A549 (cell line): ENCODE measurements around the gene SMIM45.

Experiments used
- ATAC-seq, 2 experiments: fragments of 200-7000 bp in 1 of 2; fragments of >200 bp in 1 of 2; cut with Nextera tagmentation in 1 of 2; cut with Tn5 transposase in 1 of 2; 3 replicates each; pipeline versions ENCODE4 v1.8.0 to v1.9.1; 2018 to 2020; ENCODE audit warnings: mild to moderate bottlenecking in 1 of 2, moderate library complexity in 1 of 2
- CTCF ChIA-PET: fragments of 300-600 bp; sonication (Branson Sonifier 250); formaldehyde crosslinking; extraction: SDS; loops from one replicate; lab custom pipeline; 2021; ENCODE audit warnings: antibody characterized with exemption, inconsistent platforms; lab: Yijun Ruan, JAX
- POLR2A ChIA-PET: fragments of 350-600 bp; formaldehyde crosslinking; extraction: SDS; loops from one replicate; lab custom pipeline; 2021; ENCODE audit warnings: antibody characterized with exemption, inconsistent platforms; lab: Yijun Ruan, JAX
- DNase-seq, 2 experiments: peaks; one replicate each; pipeline versions ENCODE4 v3.0.0 to v3.0.0-alpha.2; 2011 to 2016; ENCODE audit warnings: low read depth in 1 of 2, low spot score in 1 of 2
- FAIRE-seq: peaks from 2 replicates; lab custom pipeline; 2011; peaks lifted over from hg19 to GRCh38; lab: Jason Lieb, UNC
- H3K27ac ChIP-seq, 2 experiments: fragments of >200 bp; sonication (Bioruptor Twin); formaldehyde crosslinking; 3 replicates each; pipeline ENCODE4 v1.5.1; 2016 to 2017
- H3K4me1 ChIP-seq: fragments of >200 bp; sonication (Bioruptor Twin); formaldehyde crosslinking; 3 replicates; pipeline ENCODE4 v1.6.1; 2016
- H3K4me2 ChIP-seq: fragments of >200 bp; sonication (Bioruptor Twin); formaldehyde crosslinking; 3 replicates; pipeline ENCODE4 v1.6.1; 2016
- H3K4me3 ChIP-seq: fragments of >200 bp; sonication (Bioruptor Twin); formaldehyde crosslinking; 3 replicates; pipeline ENCODE4 v1.5.1; 2016
- H3K9me3 ChIP-seq: fragments of >200 bp; sonication (Bioruptor Twin); formaldehyde crosslinking; 3 replicates; pipeline ENCODE4 v1.6.1; 2016
- BCL3 ChIP-seq: fragments of >200 bp; sonication (Bioruptor Twin); formaldehyde crosslinking; IDR thresholded peaks from 3 replicates; pipeline ENCODE4 v1.6.1; 2016
- CBX8 ChIP-seq: fragments of 200-600 bp; sonication (generic); IDR thresholded peaks from 2 replicates; pipeline ENCODE4 v1.6.1; 2016
- CEBPB ChIP-seq, 2 experiments: fragments of >200 bp in 1 of 2; sonication (Bioruptor Twin) in 1 of 2; formaldehyde crosslinking in 1 of 2; IDR thresholded peaks; 2 replicates each; pipeline ENCODE4 v1.6.1; 2012 to 2016
- EHF ChIP-seq: fragments of 250-450 bp; sonication (Bioruptor Pico); IDR thresholded peaks from 2 replicates; pipeline ENCODE4 v1.5.0; 2020; ENCODE audit warnings: mild to moderate bottlenecking
- EHMT2 ChIP-seq: fragments of 200-600 bp; sonication (generic); IDR thresholded peaks from 2 replicates; pipeline ENCODE4 v1.6.1; 2016; ENCODE audit warnings: antibody characterized with exemption, low read depth, mild to moderate bottlenecking, moderate library complexity
- ELK1 ChIP-seq: fragments of 150-350 bp; IDR thresholded peaks from 2 replicates; pipeline ENCODE4 v1.6.1; 2014; ENCODE audit warnings: low read depth, mild to moderate bottlenecking, low read length
- EP300 ChIP-seq, 2 experiments: fragments of >200 bp; sonication (Bioruptor Twin); formaldehyde crosslinking; IDR thresholded peaks; 2 replicates in 1 of 2; 3 replicates in 1 of 2; pipeline ENCODE4 v1.6.1; 2016 to 2017
- ESRRA ChIP-seq: fragments of 150-350 bp; IDR thresholded peaks from 2 replicates; pipeline ENCODE4 v1.6.1; 2014; ENCODE audit warnings: mild to moderate bottlenecking, low read length, borderline replicate concordance
- FOSL2 ChIP-seq, 2 experiments: fragments of 450-650 bp in 1 of 2; fragments of >200 bp in 1 of 2; sonication (Bioruptor Twin) in 1 of 2; formaldehyde crosslinking; IDR thresholded peaks; 2 replicates each; pipeline versions ENCODE4 v1.5.0 to v1.6.1; 2016 to 2020; ENCODE audit warnings: mild to moderate bottlenecking in 1 of 2, moderate library complexity in 1 of 2
- FOXS1 ChIP-seq: fragments of 250-450 bp; sonication (Bioruptor Pico); IDR thresholded peaks from 2 replicates; pipeline ENCODE4 v1.5.0; 2020; ENCODE audit warnings: mild to moderate bottlenecking, moderate library complexity
- GATA3 ChIP-seq: IDR thresholded peaks from 2 replicates; pipeline ENCODE4 v1.6.1; 2012; ENCODE audit warnings: borderline replicate concordance
- HDAC2 ChIP-seq: fragments of 200-600 bp; sonication (generic); IDR thresholded peaks from 2 replicates; pipeline ENCODE4 v1.6.1; 2016
- HOXA7 ChIP-seq: fragments of 250-450 bp; sonication (Bioruptor Pico); IDR thresholded peaks from 2 replicates; pipeline ENCODE4 v1.5.0; 2020; ENCODE audit warnings: mild to moderate bottlenecking, moderate library complexity
- HOXB13 ChIP-seq: fragments of 250-450 bp; sonication (Bioruptor Pico); IDR thresholded peaks from 2 replicates; pipeline ENCODE4 v1.5.0; 2020; ENCODE audit warnings: low read depth, mild to moderate bottlenecking, moderate library complexity
- JUNB ChIP-seq: fragments of >200 bp; sonication (Bioruptor Twin); formaldehyde crosslinking; IDR thresholded peaks from 2 replicates; pipeline ENCODE4 v1.6.1; 2016
- KDM1A ChIP-seq: fragments of 200-600 bp; sonication (generic); IDR thresholded peaks from 2 replicates; pipeline ENCODE4 v1.6.1; 2016; ENCODE audit warnings: low read depth, mild to moderate bottlenecking
- MAX ChIP-seq: IDR thresholded peaks from 2 replicates; pipeline ENCODE4 v1.6.1; 2012
- NFE2L2 ChIP-seq: fragments of 150-350 bp; conservative IDR thresholded peaks from 2 replicates; pipeline ENCODE4 v1.6.1; 2014; ENCODE audit warnings: low read length
- NR3C1 ChIP-seq: fragments of >200 bp; sonication (Bioruptor Twin); formaldehyde crosslinking; IDR thresholded peaks from 3 replicates; pipeline ENCODE4 v1.6.1; 2017
- POLR2AphosphoS2 ChIP-seq: conservative IDR thresholded peaks from 2 replicates; pipeline ENCODE4 v1.6.1; 2012; ENCODE audit warnings: low read length, improper control_type of control experiment, inconsistent platforms
- RARB ChIP-seq: fragments of 250-450 bp; sonication (Bioruptor Pico); IDR thresholded peaks from 2 replicates; pipeline ENCODE4 v1.8.0; 2021; ENCODE audit warnings: mild to moderate bottlenecking, moderate library complexity
- RNF2 ChIP-seq: fragments of 200-600 bp; sonication (generic); IDR thresholded peaks from 2 replicates; pipeline ENCODE4 v1.6.1; 2016; ENCODE audit warnings: low read depth, mild to moderate bottlenecking, antibody characterized with exemption, moderate library complexity, borderline replicate concordance
- SMC3 ChIP-seq: fragments of >200 bp; sonication (Bioruptor Twin); formaldehyde crosslinking; IDR thresholded peaks from 3 replicates; pipeline ENCODE4 v1.6.1; 2018; ENCODE audit warnings: inconsistent platforms
- TFCP2L1 ChIP-seq: fragments of 250-450 bp; sonication (Bioruptor Pico); IDR thresholded peaks from 2 replicates; pipeline ENCODE4 v1.5.0; 2021; ENCODE audit warnings: mild to moderate bottlenecking
- ZC3H11A ChIP-seq: fragments of 450-650 bp; IDR thresholded peaks from 2 replicates; pipeline ENCODE4 v1.6.1; 2014; ENCODE audit warnings: antibody characterized with exemption, mild to moderate bottlenecking
- ZFP36 ChIP-seq: fragments of 450-650 bp; IDR thresholded peaks from 2 replicates; pipeline ENCODE4 v1.6.1; 2014; ENCODE audit warnings: borderline replicate concordance; ENCODE audit not compliant: partially characterized antibody
- WGBS: methylation state at CpG from one replicate; pipeline ENCODE4 v1.1.6; 2017; ENCODE audit errors: missing lambda C conversion rate; 5-methylcytosine and 5-hydroxymethylcytosine counted together
- TF ChIP-seq, protein P1 (sequence below): IDR thresholded peaks from 2 replicates; pipeline ENCODE4 v1.6.1; 2012
- TF ChIP-seq, protein P2 (sequence below): fragments of 450-650 bp; IDR thresholded peaks from 2 replicates; pipeline ENCODE4 v1.6.1; 2014; ENCODE audit warnings: antibody characterized with exemption
- TF ChIP-seq, protein P3 (sequence below): IDR thresholded peaks from 2 replicates; pipeline ENCODE4 v1.6.1; 2012; ENCODE audit warnings: low read depth, borderline replicate concordance

The SMIM45 gene

GRCh38 chr22:42000466-42000865, 48.5 kb downstream of the SMIM45 start:
- POLR2A ChIA-PET = no interaction called here
- Histone ChIP-seq H3K4me2 (no peak overlapping the region), H3K4me1 (peaks cover 3% of the 10 kb centered on the region; the same call in 1 of the 3 replicates), H3K9me3 (peaks cover 12% of the 10 kb centered on the region), H3K4me3 (no peak overlapping the region), H3K27ac (no peak overlapping the region)
- 92% methylated on average over 8 of the region's 8 CpGs for WGBS
- no peak for FAIRE-seq
- ATAC-seq = no peak
- no peak for TF ChIP-seq ZFP36
- no peak for DNase-seq
- CTCF ChIA-PET = no interaction called here

GRCh38 chr22:42001121-42001520, 49.2 kb downstream of the SMIM45 start:
- TF ChIP-seq EHF (CRISPR knock-in tag) = no peak
- TF ChIP-seq FOSL2 (IDR thresholded peaks at IDR 0.05) = no peak
- no peak for TF ChIP-seq FOSL2 (CRISPR knock-in tag; IDR thresholded peaks at IDR 0.05)
- TF ChIP-seq BCL3 = no peak
- TF ChIP-seq HDAC2 = no peak
- no peak for TF ChIP-seq HOXA7 (CRISPR knock-in tag)
- TF ChIP-seq RARB = no peak
- no peak for TF ChIP-seq RNF2
- TF ChIP-seq KDM1A = no peak
- no peak for TF ChIP-seq POLR2AphosphoS2
- no peak for TF ChIP-seq SMC3
- TF ChIP-seq CBX8 = no peak
- TF ChIP-seq JUNB = no peak
- no peak for TF ChIP-seq NFE2L2
- Histone ChIP-seq H3K27ac (no peak overlapping the region), H3K4me2 (no peak overlapping the region), H3K4me1 (peaks cover 3% of the 10 kb centered on the region; the same call in 1 of the 3 replicates), H3K9me3 (peaks cover 12% of the 10 kb centered on the region), H3K4me3 (no peak overlapping the region)
- DNase-seq (no peak), ATAC-seq (no peak), FAIRE-seq (no peak)
- WGBS = 73% methylated on average over 8 of the region's 8 CpGs
- POLR2A ChIA-PET = no interaction called here
- CTCF ChIA-PET = no interaction called here

DNA sequence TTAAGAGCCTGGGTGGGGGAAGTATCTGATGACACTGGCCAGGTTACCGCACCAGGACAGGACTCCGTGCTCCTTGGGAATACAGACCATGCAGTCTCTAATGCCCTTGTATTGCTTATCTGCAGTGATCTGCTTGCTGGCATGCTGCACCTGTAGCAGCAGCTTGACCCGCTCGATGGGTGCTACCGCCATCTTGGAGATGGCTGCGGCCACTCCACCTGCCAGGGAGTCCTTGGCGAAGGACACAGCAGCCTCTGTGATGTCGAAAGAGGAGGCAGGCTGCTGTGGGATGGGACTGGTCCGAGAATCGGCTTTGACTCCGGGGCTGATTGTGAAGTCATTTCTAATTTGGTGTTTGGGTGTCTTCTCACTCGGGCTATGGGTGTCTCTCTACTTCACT, 49.8 kb downstream of the SMIM45 start:
- Histone ChIP-seq H3K27ac (no peak overlapping the region), H3K4me1 (peaks cover 3% of the 10 kb centered on the region; the same call in 1 of the 3 replicates), H3K4me3 (no peak overlapping the region), H3K9me3 (peaks cover 12% of the 10 kb centered on the region), H3K4me2 (no peak overlapping the region)
- FAIRE-seq = no peak
- CTCF ChIA-PET = interaction anchor here (1.0 kb wide), 1 partner anchor 290 kb away, joined by 3 read pairs; no protein-coding TSS in a partner anchor
- TF ChIP-seq CEBPB (IDR thresholded peaks at IDR 0.05) = no peak
- TF ChIP-seq JUNB = no peak
- no peak for TF ChIP-seq GATA3
- TF ChIP-seq FOXS1 (CRISPR knock-in tag) = no peak
- WGBS = 89% methylated on average over 10 of the region's 12 CpGs
- POLR2A ChIA-PET = no interaction called here
- ATAC-seq = no peak
- DNase-seq = no peak

DNA sequence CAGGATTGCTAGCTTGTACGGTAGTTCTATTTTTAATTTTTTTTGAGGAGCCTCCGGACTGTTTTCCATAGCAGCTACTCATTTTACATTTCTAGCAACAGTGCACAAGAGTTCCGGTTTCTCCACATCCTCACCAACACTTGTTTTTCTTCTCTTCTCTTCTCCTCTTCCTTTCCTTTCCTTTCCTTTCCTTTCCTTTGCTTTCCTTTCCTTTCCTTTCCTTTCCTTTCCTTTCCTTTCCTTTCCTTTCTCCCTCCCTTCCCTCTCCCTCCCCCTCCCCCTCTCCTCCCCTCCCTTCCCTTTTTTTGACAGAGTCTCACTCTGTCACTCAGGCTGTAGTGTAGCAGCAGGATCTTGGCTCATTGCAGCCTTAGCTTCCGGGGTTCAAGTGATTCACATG, 56.0 kb downstream of the SMIM45 start:
- no peak for FAIRE-seq
- H3K4me1 ChIP-seq = no peaks in the 10 kb centered on the region
- peaks cover 19% of the 10 kb centered on the region; the same call in 2 of the 3 replicates for H3K9me3 ChIP-seq
- DNase-seq = no peak
- ChIA-PET CTCF (no interaction called here), POLR2A (no interaction called here)
- H3K4me3 ChIP-seq = no peak overlapping the region
- WGBS = 27% methylated on average over 4 of the region's 4 CpGs
- ATAC-seq = no peak
- H3K4me2 ChIP-seq = no peak overlapping the region
- H3K27ac ChIP-seq = no peak overlapping the region
- TF ChIP-seq ESRRA (no peak), ZC3H11A (no peak), MAX (no peak), HOXB13 (CRISPR knock-in tag) (no peak), CEBPB (IDR thresholded peaks at IDR 0.05) (no peak), ELK1 (no peak), KDM1A (no peak), NR3C1 (no peak), TFCP2L1 (CRISPR knock-in tag) (no peak), EP300 (IDR thresholded peaks at IDR 0.05) (no peak), EHMT2 (no peak), HOXA7 (CRISPR knock-in tag) (no peak)
- TF ChIP-seq, protein P1, sequence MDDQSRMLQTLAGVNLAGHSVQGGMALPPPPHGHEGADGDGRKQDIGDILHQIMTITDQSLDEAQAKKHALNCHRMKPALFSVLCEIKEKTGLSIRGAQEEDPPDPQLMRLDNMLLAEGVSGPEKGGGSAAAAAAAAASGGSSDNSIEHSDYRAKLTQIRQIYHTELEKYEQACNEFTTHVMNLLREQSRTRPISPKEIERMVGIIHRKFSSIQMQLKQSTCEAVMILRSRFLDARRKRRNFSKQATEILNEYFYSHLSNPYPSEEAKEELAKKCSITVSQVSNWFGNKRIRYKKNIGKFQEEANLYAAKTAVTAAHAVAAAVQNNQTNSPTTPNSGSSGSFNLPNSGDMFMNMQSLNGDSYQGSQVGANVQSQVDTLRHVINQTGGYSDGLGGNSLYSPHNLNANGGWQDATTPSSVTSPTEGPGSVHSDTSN = no peak
- TF ChIP-seq, protein P2, sequence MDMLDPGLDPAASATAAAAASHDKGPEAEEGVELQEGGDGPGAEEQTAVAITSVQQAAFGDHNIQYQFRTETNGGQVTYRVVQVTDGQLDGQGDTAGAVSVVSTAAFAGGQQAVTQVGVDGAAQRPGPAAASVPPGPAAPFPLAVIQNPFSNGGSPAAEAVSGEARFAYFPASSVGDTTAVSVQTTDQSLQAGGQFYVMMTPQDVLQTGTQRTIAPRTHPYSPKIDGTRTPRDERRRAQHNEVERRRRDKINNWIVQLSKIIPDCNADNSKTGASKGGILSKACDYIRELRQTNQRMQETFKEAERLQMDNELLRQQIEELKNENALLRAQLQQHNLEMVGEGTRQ = no peak
- TF ChIP-seq, protein P3, sequence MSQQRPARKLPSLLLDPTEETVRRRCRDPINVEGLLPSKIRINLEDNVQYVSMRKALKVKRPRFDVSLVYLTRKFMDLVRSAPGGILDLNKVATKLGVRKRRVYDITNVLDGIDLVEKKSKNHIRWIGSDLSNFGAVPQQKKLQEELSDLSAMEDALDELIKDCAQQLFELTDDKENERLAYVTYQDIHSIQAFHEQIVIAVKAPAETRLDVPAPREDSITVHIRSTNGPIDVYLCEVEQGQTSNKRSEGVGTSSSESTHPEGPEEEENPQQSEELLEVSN = no peak
